HL-60 (cell line): Measurements from ENCODE around the gene KLHL26.

Source experiments
- DNase-seq, 2 experiments: peaks; one replicate each; pipeline ENCODE4 v3.0.0-alpha.2; 2010 to 2020; ENCODE audit warnings: low read depth in 1 of 2, low spot score in 1 of 2
- H3K27ac ChIP-seq: fragments of 250-450 bp; sonication (Bioruptor Pico); replicated peaks from 2 replicates; pipeline ENCODE4 v1.5.1; 2020; ENCODE audit warnings: mild to moderate bottlenecking, moderate library complexity
- H3K27me3 ChIP-seq: fragments of 250-450 bp; sonication (Bioruptor Pico); 2 replicates; pipeline ENCODE4 v1.5.1; 2021; ENCODE audit warnings: mild to moderate bottlenecking, moderate library complexity; ENCODE audit not compliant: insufficient read depth, poor library complexity, severe bottlenecking
- H3K4me3 ChIP-seq: replicated peaks from 2 replicates; pipeline ENCODE4 v1.5.1; 2011; ENCODE audit warnings: mild to moderate bottlenecking, control low read depth, low read length; ENCODE audit not compliant: insufficient read depth
- CTCF ChIP-seq: IDR thresholded peaks from one replicate; pipeline ENCODE4 v1.5.1; 2011; ENCODE audit warnings: low read length, control low read depth, inconsistent platforms; ENCODE audit not compliant: insufficient read depth
- GABPA ChIP-seq: IDR thresholded peaks from 2 replicates; pipeline ENCODE4 v1.6.1; 2012; ENCODE audit warnings: low read depth
- POLR2AphosphoS5 ChIP-seq: IDR thresholded peaks from 2 replicates; pipeline ENCODE4 v1.6.1; 2012; ENCODE audit warnings: low read depth
- REST ChIP-seq: IDR thresholded peaks from 2 replicates; pipeline ENCODE4 v1.6.1; 2012; ENCODE audit warnings: low read depth; ENCODE audit not compliant: insufficient replicate concordance
- SPI1 ChIP-seq: IDR thresholded peaks from 2 replicates; pipeline ENCODE4 v1.6.1; 2012; ENCODE audit warnings: low read depth, mild to moderate bottlenecking, borderline replicate concordance

The KLHL26 gene

GRCh38 chr19:18651300-18651699 lies 14.5 kb downstream of the KLHL26 start:
- no peak overlapping the region for H3K4me3 ChIP-seq
- H3K27ac ChIP-seq: no peak overlapping the region
- H3K27me3 ChIP-seq: no peaks in the 10 kb centered on the region
- DNase-seq: no peak
- TF ChIP-seq REST (no peak), GABPA (no peak), CTCF (no peak), POLR2AphosphoS5 (no peak), SPI1 (no peak)

GRCh38 chr19:18651733-18652132 lies 14.9 kb downstream of the KLHL26 start:
- no peaks in the 10 kb centered on the region for H3K27me3 ChIP-seq
- DNase-seq: no peak
- no peak overlapping the region for H3K27ac ChIP-seq
- TF ChIP-seq POLR2AphosphoS5: no peak
- TF ChIP-seq GABPA: no peak
- no peak for TF ChIP-seq SPI1
- TF ChIP-seq CTCF: no peak
- no peak for TF ChIP-seq REST
- no peak overlapping the region for H3K4me3 ChIP-seq

- no peak for DNase-seq
- Histone ChIP-seq H3K27me3 (no peaks in the 10 kb centered on the region), H3K4me3 (no peak overlapping the region), H3K27ac (no peak overlapping the region)
- no peak for TF ChIP-seq GABPA
- no peak for TF ChIP-seq SPI1
- TF ChIP-seq REST: no peak
These were observed 17.0 kb downstream of the KLHL26 start for GRCh38 chr19:18653853-18654252.

GRCh38 chr19:18654469-18654868 lies 17.6 kb downstream of the KLHL26 start:
- TF ChIP-seq CTCF: no peak
- TF ChIP-seq SPI1: no peak
- no peak for TF ChIP-seq POLR2AphosphoS5
- TF ChIP-seq REST: no peak
- no peak for TF ChIP-seq GABPA
- H3K27me3 ChIP-seq: no peaks in the 10 kb centered on the region
- no peak for DNase-seq
- no peak overlapping the region for H3K27ac ChIP-seq
- H3K4me3 ChIP-seq: no peak overlapping the region
